Duodenal mucosa (tissue), 2 donors: ENCODE measurements around the gene IQSEC2.

ENCODE experiments used
- H3K27ac ChIP-seq: one replicate; pipeline ENCODE4 v1.7.0; 2013; ENCODE audit warnings: low read depth, low read length
- H3K27me3 ChIP-seq, 2 donors: one replicate each; pipeline ENCODE4 v1.7.0; 2013; ENCODE audit warnings: low read length in 2 of 2, control low read depth in 1 of 2; ENCODE audit not compliant: insufficient read depth in 2 of 2, control insufficient read depth in 1 of 2
- H3K36me3 ChIP-seq, 2 donors: one replicate each; pipeline ENCODE4 v1.7.0; 2013; ENCODE audit warnings: low read length in 2 of 2, control low read depth in 1 of 2; ENCODE audit not compliant: insufficient read depth in 2 of 2, control insufficient read depth in 1 of 2
- H3K4me1 ChIP-seq, 2 donors: one replicate each; pipeline ENCODE4 v1.7.0; 2013; ENCODE audit warnings: low read length in 2 of 2, control low read depth in 1 of 2; ENCODE audit not compliant: insufficient read depth in 2 of 2, control insufficient read depth in 1 of 2
- H3K4me3 ChIP-seq, 2 donors: one replicate each; pipeline ENCODE4 v1.7.0; 2013; ENCODE audit warnings: low read length in 2 of 2, low read depth in 1 of 2
- H3K9ac ChIP-seq, 2 donors: one replicate each; pipeline ENCODE4 v1.7.0; 2013; ENCODE audit warnings: low read length in 2 of 2, low read depth in 1 of 2
- H3K9me3 ChIP-seq, 2 donors: one replicate each; pipeline ENCODE4 v1.7.0; 2013; ENCODE audit warnings: low read length in 2 of 2, control low read depth in 1 of 2; ENCODE audit not compliant: control insufficient read depth in 1 of 2

The IQSEC2 gene

GRCh38 chrX:53244610-53245009 lies 36.8 kb downstream of the IQSEC2 start:
- H3K27me3 ChIP-seq: no peaks in the 10 kb centered on the region
- H3K9me3 ChIP-seq: no peaks in the 10 kb centered on the region
- H3K27ac ChIP-seq: no peak overlapping the region
- no peak overlapping the region for H3K4me3 ChIP-seq
- H3K4me1 ChIP-seq: no peaks in the 10 kb centered on the region
- no peak overlapping the region for H3K9ac ChIP-seq
- peaks cover 16 to 41% of the 10 kb centered on the region in 2 donors for H3K36me3 ChIP-seq

- H3K4me3 ChIP-seq: no peak overlapping the region
- peaks cover 15 to 36% of the 10 kb centered on the region in 2 donors for H3K36me3 ChIP-seq
- no peaks in the 10 kb centered on the region for H3K9me3 ChIP-seq
- no peak overlapping the region for H3K27ac ChIP-seq
- no peak overlapping the region for H3K9ac ChIP-seq
- H3K4me1 ChIP-seq: no peaks in the 10 kb centered on the region
- no peaks in the 10 kb centered on the region for H3K27me3 ChIP-seq
Observed at GRCh38 chrX:53242310-53242709, 39.1 kb downstream of the IQSEC2 start.

DNA sequence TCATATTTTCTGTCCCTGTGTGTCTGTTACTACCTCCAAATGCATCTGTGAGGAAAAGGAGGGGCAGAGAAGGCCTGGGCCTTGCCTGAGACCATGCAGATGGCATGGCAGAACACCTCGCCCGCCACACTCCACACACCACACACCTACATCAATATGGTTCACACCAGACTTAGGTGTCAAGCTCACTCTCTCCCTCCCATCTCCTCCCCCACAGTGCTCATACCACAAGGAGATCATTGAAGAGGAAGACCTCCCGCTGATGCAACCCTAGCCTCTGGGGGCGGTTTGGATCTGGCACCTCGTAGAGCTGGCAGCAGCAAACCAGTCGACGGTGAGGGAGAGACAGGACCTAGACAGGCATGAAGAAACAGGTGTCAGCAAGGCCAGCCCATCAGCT lies 39.8 kb downstream of the IQSEC2 start:
- H3K27me3 ChIP-seq: no peaks in the 10 kb centered on the region
- H3K9ac ChIP-seq: no peak overlapping the region
- no peak overlapping the region for H3K4me3 ChIP-seq
- H3K9me3 ChIP-seq: no peaks in the 10 kb centered on the region
- H3K27ac ChIP-seq: no peak overlapping the region
- peaks cover 11 to 29% of the 10 kb centered on the region in 2 donors for H3K36me3 ChIP-seq
- no peaks in the 10 kb centered on the region for H3K4me1 ChIP-seq

GRCh38 chrX:53239474-53239873 lies 41.9 kb downstream of the IQSEC2 start:
- H3K4me3 ChIP-seq: no peak overlapping the region
- no peaks in the 10 kb centered on the region for H3K9me3 ChIP-seq
- peaks cover 11 to 24% of the 10 kb centered on the region in 2 donors for H3K36me3 ChIP-seq
- no peaks in the 10 kb centered on the region for H3K4me1 ChIP-seq
- no peaks in the 10 kb centered on the region for H3K27me3 ChIP-seq
- H3K27ac ChIP-seq: no peak overlapping the region
- H3K9ac ChIP-seq: no peak overlapping the region

- no peak overlapping the region for H3K9ac ChIP-seq
- no peak overlapping the region for H3K27ac ChIP-seq
- H3K36me3 ChIP-seq: peaks cover 11 to 18% of the 10 kb centered on the region in 2 donors
- no peaks in the 10 kb centered on the region for H3K9me3 ChIP-seq
- no peaks in the 10 kb centered on the region for H3K4me1 ChIP-seq
- H3K27me3 ChIP-seq: no peaks in the 10 kb centered on the region
- H3K4me3 ChIP-seq: no peak overlapping the region
Observed at GRCh38 chrX:53237056-53237455, 44.3 kb downstream of the IQSEC2 start.

DNA sequence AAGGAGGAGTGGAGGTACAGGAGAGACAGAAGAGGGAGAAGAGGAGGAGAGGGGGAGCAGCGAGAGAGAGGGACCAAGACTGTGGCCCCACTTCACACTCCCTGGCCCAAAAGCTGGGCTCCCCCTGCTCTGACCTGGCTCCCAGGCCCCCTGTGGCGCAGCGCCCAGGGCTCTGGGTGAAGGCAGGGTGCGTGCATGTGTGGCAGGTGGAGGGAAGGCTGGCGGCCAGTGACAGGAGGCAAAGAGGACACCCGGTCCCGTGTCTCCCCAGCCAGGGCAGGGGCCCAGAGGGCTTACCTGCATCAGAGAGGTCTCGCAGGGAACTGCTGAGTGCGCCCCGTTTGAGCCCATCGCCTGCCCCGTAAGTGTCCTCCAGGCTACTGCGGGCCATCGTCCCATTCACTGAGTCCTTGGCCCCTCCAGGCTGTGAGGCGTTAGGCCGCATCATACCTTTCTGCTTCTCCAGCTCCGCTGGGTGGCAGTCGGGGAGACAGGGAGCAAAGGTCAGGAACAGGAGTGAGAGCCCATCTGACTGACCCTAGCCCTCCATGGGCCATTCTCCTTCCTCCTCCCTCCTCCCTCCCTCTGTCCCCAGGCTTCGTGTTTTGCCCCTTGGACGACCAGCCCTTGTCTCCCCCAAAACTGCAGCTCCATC lies 45.2 kb downstream of the IQSEC2 start:
- Histone ChIP-seq H3K4me3 (no peak overlapping the region), H3K36me3 (peaks cover 3 to 12% of the 10 kb centered on the region in 2 donors), H3K9ac (no peak overlapping the region), H3K27ac (no peak overlapping the region), H3K27me3 (no peaks in the 10 kb centered on the region), H3K4me1 (no peaks in the 10 kb centered on the region), H3K9me3 (no peaks in the 10 kb centered on the region)

GRCh38 chrX:53235566-53235965 lies 45.8 kb downstream of the IQSEC2 start:
- Histone ChIP-seq H3K9ac (no peak overlapping the region), H3K27ac (no peak overlapping the region), H3K9me3 (no peaks in the 10 kb centered on the region), H3K27me3 (no peaks in the 10 kb centered on the region), H3K36me3 (peaks cover 3 to 11% of the 10 kb centered on the region in 2 donors), H3K4me3 (no peak overlapping the region), H3K4me1 (no peaks in the 10 kb centered on the region)

- Histone ChIP-seq H3K4me3 (no peak overlapping the region), H3K9ac (no peak overlapping the region), H3K27ac (no peak overlapping the region), H3K27me3 (no peaks in the 10 kb centered on the region), H3K36me3 (peaks cover 3 to 7% of the 10 kb centered on the region in 2 donors), H3K9me3 (no peaks in the 10 kb centered on the region), H3K4me1 (no peaks in the 10 kb centered on the region)
Observed at GRCh38 chrX:53234484-53234883, 46.9 kb downstream of the IQSEC2 start.

- H3K9ac ChIP-seq: no peak overlapping the region
- H3K27ac ChIP-seq: no peak overlapping the region
- no peaks in the 10 kb centered on the region for H3K4me1 ChIP-seq
- peaks cover under 1% of the 10 kb centered on the region in 2 donors for H3K36me3 ChIP-seq
- H3K4me3 ChIP-seq: no peak overlapping the region
- no peaks in the 10 kb centered on the region for H3K27me3 ChIP-seq
- no peaks in the 10 kb centered on the region for H3K9me3 ChIP-seq
Observed at GRCh38 chrX:53233536-53233935, 47.8 kb downstream of the IQSEC2 start.

DNA sequence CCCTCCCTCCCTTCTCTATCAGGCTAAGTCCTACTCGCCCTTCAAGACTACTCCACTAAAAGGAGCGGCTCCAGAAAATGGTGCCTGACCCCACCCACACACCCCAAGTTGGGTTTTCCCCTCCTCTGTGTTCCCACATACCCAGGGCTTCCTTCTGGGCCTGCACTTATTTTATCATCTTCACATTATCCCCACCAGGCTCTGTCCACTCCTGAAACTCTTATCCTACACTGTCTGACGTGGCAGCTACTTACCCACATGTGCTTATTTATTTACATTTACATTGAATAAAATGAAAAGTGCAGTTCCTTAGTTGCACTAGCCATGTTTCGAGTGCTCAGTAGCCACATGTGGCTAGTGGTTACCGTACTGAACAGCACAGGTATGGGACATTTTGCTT lies 51.3 kb downstream of the IQSEC2 start:
- no peak overlapping the region for H3K4me3 ChIP-seq
- no peaks in the 10 kb centered on the region for H3K27me3 ChIP-seq

More for the DNA sequence above, 51.3 kb downstream of the IQSEC2 start:
- H3K4me1 ChIP-seq: peaks cover 0 to 5% of the 10 kb centered on the region in 2 donors
- H3K9me3 ChIP-seq: no peaks in the 10 kb centered on the region
- H3K9ac ChIP-seq: no peak overlapping the region
- no peak overlapping the region for H3K27ac ChIP-seq
- no peaks in the 10 kb centered on the region for H3K36me3 ChIP-seq
